HCT116 (cell line): ENCODE measurements around the gene AFAP1. TPM values are rescaled to one million over a fixed set of nuclear protein-coding genes. Genes with fewer than 3 reads are reported as not detected.

Experiments used
- ATAC-seq: fragments of 200-7000 bp; cut with Tn5 transposase; 2 replicates; pipeline ENCODE4 v1.9.1; 2020; ENCODE audit warnings: mild to moderate bottlenecking, moderate library complexity
- BruUV-seq: library from RNA; stranded (reverse); fragments of 400-500 nt; replicated peaks from 2 replicates; lab custom pipeline; 2021; lab: Mats Ljungman, UMichigan
- CTCF ChIA-PET: fragments of 300-600 bp; sonication (Branson Sonifier 250); formaldehyde crosslinking; loops from one replicate; lab custom pipeline; 2021; ENCODE audit warnings: antibody characterized with exemption; lab: Charles Lee
- POLR2A ChIA-PET: fragments of 300-600, 350-600 bp; sonication (Branson Sonifier 250); formaldehyde crosslinking; loops from one replicate; lab custom pipeline; 2021; ENCODE audit warnings: antibody characterized with exemption; lab: Charles Lee
- RAD21 ChIA-PET, 2 experiments: fragments of 300-600 bp; sonication (Branson Sonifier 250); formaldehyde crosslinking; loops; one replicate each; lab custom pipeline; 2023; ENCODE audit warnings: low total read pairs in 2 of 2; ENCODE audit not compliant: uncharacterized antibody in 2 of 2, unreplicated experiment in 2 of 2, low non-redundant PET in 1 of 2; lab: Charles Lee
- DNase-seq: peaks from one replicate; pipeline ENCODE4 v3.0.0-alpha.2; 2010; ENCODE audit warnings: low read depth, low spot score
- H2AFZ ChIP-seq: fragments of 200-600 bp; shearing (Covaris generic), sonication (generic); 2 replicates; pipeline ENCODE4 v1.6.1; 2017; ENCODE audit warnings: low read depth, mixed run types, mixed read lengths, antibody characterized with exemption, low read length; ENCODE audit not compliant: poor library complexity, severe bottlenecking
- H3K27ac ChIP-seq: 2 replicates; pipeline ENCODE4 v1.5.1; 2012; ENCODE audit warnings: low read depth, low read length
- H3K27me3 ChIP-seq: fragments of 200-600 bp; sonication (generic); 2 replicates; pipeline ENCODE4 v1.6.1; 2016; ENCODE audit warnings: mixed run types, low read length, mixed read lengths; ENCODE audit not compliant: insufficient read depth
- H3K36me3 ChIP-seq, 2 experiments: fragments of 200-500 bp in 1 of 2; fragments of 200-600 bp in 1 of 2; sonication (Bioruptor generic) in 1 of 2; sonication (generic) in 1 of 2; 2 replicates each; pipeline versions ENCODE4 v1.5.1 to v1.6.1; 2014 to 2016; ENCODE audit warnings: low read length in 2 of 2, inconsistent platforms in 1 of 2, mixed read lengths in 1 of 2, mixed run types in 1 of 2; ENCODE audit not compliant: insufficient read depth in 2 of 2, control insufficient read depth in 1 of 2
- H3K4me1 ChIP-seq, 2 experiments: fragments of 200-600 bp in 1 of 2; sonication (generic) in 1 of 2; 2 replicates each; pipeline versions ENCODE4 v1.5.1 to v1.6.1; 2012 to 2017; ENCODE audit warnings: low read length in 2 of 2, inconsistent platforms in 1 of 2, mild to moderate bottlenecking in 1 of 2, mixed read lengths in 1 of 2, mixed run types in 1 of 2, moderate library complexity in 1 of 2; ENCODE audit not compliant: insufficient read depth in 2 of 2, control insufficient read depth in 1 of 2
- H3K4me2 ChIP-seq: fragments of 200-600 bp; sonication (generic); 2 replicates; pipeline ENCODE4 v1.6.1; 2017; ENCODE audit warnings: mixed run types, low read length, mixed read lengths
- H3K4me3 ChIP-seq, 2 experiments: fragments of 200-600 bp in 1 of 2; sonication (generic) in 1 of 2; replicated peaks in 1 of 2; 2 replicates each; pipeline ENCODE4 v1.5.1; 2011 to 2016; ENCODE audit warnings: low read length in 2 of 2, control low read depth in 1 of 2, low read depth in 1 of 2, mild to moderate bottlenecking in 1 of 2, mixed read lengths in 1 of 2, mixed run types in 1 of 2
- H3K79me2 ChIP-seq: fragments of 200-600 bp; sonication (generic); 2 replicates; pipeline ENCODE4 v1.6.1; 2017; ENCODE audit warnings: mild to moderate bottlenecking, mixed run types, low read length, moderate library complexity, mixed read lengths; ENCODE audit not compliant: insufficient read depth
- H3K9ac ChIP-seq: fragments of 200-600 bp; sonication (generic); 2 replicates; pipeline ENCODE4 v1.6.1; 2016; ENCODE audit warnings: low read length, mixed read lengths
- H3K9me2 ChIP-seq: fragments of 200-600 bp; sonication (generic), shearing (Covaris generic); 2 replicates; pipeline ENCODE4 v1.6.1; 2017; ENCODE audit warnings: mixed run types, mild to moderate bottlenecking, moderate library complexity; ENCODE audit not compliant: insufficient read depth
- H3K9me3 ChIP-seq, 2 experiments: fragments of 200-500 bp in 1 of 2; fragments of 200-600 bp in 1 of 2; sonication (Bioruptor generic) in 1 of 2; sonication (generic) in 1 of 2; 2 replicates each; pipeline ENCODE4 v1.6.1; 2014 to 2017; ENCODE audit warnings: low read length in 2 of 2, mixed read lengths in 2 of 2, inconsistent platforms in 1 of 2, low read depth in 1 of 2, mild to moderate bottlenecking in 1 of 2, mixed run types in 1 of 2, moderate library complexity in 1 of 2; ENCODE audit not compliant: control insufficient read depth in 1 of 2, insufficient read depth in 1 of 2
- H4K20me1 ChIP-seq: fragments of 200-600 bp; sonication (generic), shearing (Covaris generic); 2 replicates; pipeline ENCODE4 v1.6.1; 2017; ENCODE audit warnings: mixed run types, mild to moderate bottlenecking, moderate library complexity; ENCODE audit not compliant: insufficient read depth
- CBX3 ChIP-seq: IDR thresholded peaks from 2 replicates; pipeline ENCODE4 v1.6.1; 2012; ENCODE audit warnings: low read depth
- CEBPB ChIP-seq: IDR thresholded peaks from 2 replicates; pipeline ENCODE4 v1.6.1; 2012; ENCODE audit warnings: low read depth
- EGR1 ChIP-seq: IDR thresholded peaks from 2 replicates; pipeline ENCODE4 v1.6.1; 2012; ENCODE audit warnings: low read depth
- ELF1 ChIP-seq: IDR thresholded peaks from 2 replicates; pipeline ENCODE4 v1.6.1; 2012; ENCODE audit warnings: low read depth, borderline replicate concordance
- FOSL1 ChIP-seq: IDR thresholded peaks from 2 replicates; pipeline ENCODE4 v1.6.1; 2012; ENCODE audit warnings: low read depth
- POLR2AphosphoS5 ChIP-seq: IDR thresholded peaks from 2 replicates; pipeline ENCODE4 v1.6.1; 2011; ENCODE audit warnings: mild to moderate bottlenecking, low read depth, low read length, moderate library complexity
- RAD21 ChIP-seq: IDR thresholded peaks from 2 replicates; pipeline ENCODE4 v1.6.1; 2012; ENCODE audit warnings: low read depth, mild to moderate bottlenecking
- SIN3A ChIP-seq: IDR thresholded peaks from 2 replicates; pipeline ENCODE4 v1.6.1; 2012; ENCODE audit warnings: low read depth
- SP1 ChIP-seq: IDR thresholded peaks from 2 replicates; pipeline ENCODE4 v1.6.1; 2012; ENCODE audit warnings: low read depth
- TCF7L2 ChIP-seq: IDR thresholded peaks from 2 replicates; pipeline ENCODE4 v1.7.0; 2011; ENCODE audit warnings: borderline replicate concordance, inconsistent platforms; ENCODE audit not compliant: insufficient read depth, insufficient read length; ENCODE audit errors: extremely low read depth
- ZFX ChIP-seq: fragments of 450-650 bp; IDR thresholded peaks from 2 replicates; pipeline ENCODE4 v1.6.1; 2017
- ZNF274 ChIP-seq: fragments of 200-500 bp; sonication (Bioruptor generic); IDR thresholded peaks from 2 replicates; pipeline ENCODE4 v1.6.1; 2014; ENCODE audit warnings: mild to moderate bottlenecking, low read depth, low read length, inconsistent platforms
- intact Hi-C: fragments of 100-400 bp; cut with micrococcal nuclease; formaldehyde crosslinking; loops from 2 replicates; pipeline ENCODE4 v1.10.0; 2022
- total RNA-seq: library from RNA; stranded (reverse); gene quantifications from one replicate; pipeline ENCODE4 v1.2.1, GENCODE V29; 2021; ENCODE audit not compliant: unreplicated experiment
- TF ChIP-seq, protein P1 (sequence below): IDR thresholded peaks from 2 replicates; pipeline ENCODE4 v1.6.1; 2012; ENCODE audit warnings: low read depth
- TF ChIP-seq, protein P2 (sequence below), 3 experiments: fragments of 200-600 bp in 1 of 3; sonication (generic) in 1 of 3; IDR thresholded peaks in 2 of 3; conservative IDR thresholded peaks in 1 of 3; 2 replicates each; pipeline ENCODE4 v1.5.1; 2012 to 2017; ENCODE audit warnings: low read depth in 2 of 3, low read length in 2 of 3, antibody characterized with exemption in 1 of 3, borderline replicate concordance in 1 of 3, control low read depth in 1 of 3, mild to moderate bottlenecking in 1 of 3, mixed read lengths in 1 of 3, mixed run types in 1 of 3, moderate library complexity in 1 of 3; ENCODE audit not compliant: insufficient read depth in 1 of 3
- TF ChIP-seq, protein P3 (sequence below): IDR thresholded peaks from 2 replicates; pipeline ENCODE4 v1.6.1; 2012

AFAP1 gene
- total RNA-seq, 1 experiment from 2014 or later, result 19.4 TPM

DNA sequence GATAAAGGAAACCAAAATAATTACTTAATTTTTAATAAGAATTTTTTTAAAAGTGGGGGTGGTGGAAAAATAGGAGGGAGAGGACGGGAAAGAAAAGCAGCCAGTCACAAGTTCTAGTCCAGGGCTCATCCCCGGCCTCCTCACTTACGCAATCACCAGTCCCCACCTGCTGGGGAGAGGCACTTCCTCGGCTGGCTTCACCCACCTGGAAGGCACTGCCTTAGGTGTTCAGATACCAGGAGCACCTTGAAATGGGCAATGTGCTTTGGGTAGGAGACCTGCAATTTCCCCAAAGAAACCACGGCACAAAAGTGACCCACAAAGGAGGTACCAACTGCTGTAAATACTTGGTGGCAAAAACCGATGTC lies 23.8 kb downstream of the AFAP1 start:
- TF ChIP-seq CEBPB (peak; percentile 24; the same call in 1 of the 2 replicates), ZFX (no peak)
- TF ChIP-seq, protein P1, sequence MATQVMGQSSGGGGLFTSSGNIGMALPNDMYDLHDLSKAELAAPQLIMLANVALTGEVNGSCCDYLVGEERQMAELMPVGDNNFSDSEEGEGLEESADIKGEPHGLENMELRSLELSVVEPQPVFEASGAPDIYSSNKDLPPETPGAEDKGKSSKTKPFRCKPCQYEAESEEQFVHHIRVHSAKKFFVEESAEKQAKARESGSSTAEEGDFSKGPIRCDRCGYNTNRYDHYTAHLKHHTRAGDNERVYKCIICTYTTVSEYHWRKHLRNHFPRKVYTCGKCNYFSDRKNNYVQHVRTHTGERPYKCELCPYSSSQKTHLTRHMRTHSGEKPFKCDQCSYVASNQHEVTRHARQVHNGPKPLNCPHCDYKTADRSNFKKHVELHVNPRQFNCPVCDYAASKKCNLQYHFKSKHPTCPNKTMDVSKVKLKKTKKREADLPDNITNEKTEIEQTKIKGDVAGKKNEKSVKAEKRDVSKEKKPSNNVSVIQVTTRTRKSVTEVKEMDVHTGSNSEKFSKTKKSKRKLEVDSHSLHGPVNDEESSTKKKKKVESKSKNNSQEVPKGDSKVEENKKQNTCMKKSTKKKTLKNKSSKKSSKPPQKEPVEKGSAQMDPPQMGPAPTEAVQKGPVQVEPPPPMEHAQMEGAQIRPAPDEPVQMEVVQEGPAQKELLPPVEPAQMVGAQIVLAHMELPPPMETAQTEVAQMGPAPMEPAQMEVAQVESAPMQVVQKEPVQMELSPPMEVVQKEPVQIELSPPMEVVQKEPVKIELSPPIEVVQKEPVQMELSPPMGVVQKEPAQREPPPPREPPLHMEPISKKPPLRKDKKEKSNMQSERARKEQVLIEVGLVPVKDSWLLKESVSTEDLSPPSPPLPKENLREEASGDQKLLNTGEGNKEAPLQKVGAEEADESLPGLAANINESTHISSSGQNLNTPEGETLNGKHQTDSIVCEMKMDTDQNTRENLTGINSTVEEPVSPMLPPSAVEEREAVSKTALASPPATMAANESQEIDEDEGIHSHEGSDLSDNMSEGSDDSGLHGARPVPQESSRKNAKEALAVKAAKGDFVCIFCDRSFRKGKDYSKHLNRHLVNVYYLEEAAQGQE, result no peak
- Histone ChIP-seq H3K9ac (no peak overlapping the region), H3K79me2 (peaks cover 27% of the 10 kb centered on the region), H3K36me3 (no peaks in the 10 kb centered on the region), H3K4me2 (no peak overlapping the region), H4K20me1 (no peaks in the 10 kb centered on the region), H3K4me3 (no peak overlapping the region), H3K27me3 (no peaks in the 10 kb centered on the region), H2AFZ (no peak overlapping the region), H3K27ac (no peak overlapping the region), H3K9me2 (no peaks in the 10 kb centered on the region), H3K9me3 (no peaks in the 10 kb centered on the region), H3K4me1 (no peaks in the 10 kb centered on the region)
- POLR2A ChIA-PET, result no interaction called here
- ATAC-seq (no peak), DNase-seq (no peak)
- BruUV-seq, result no TSS peak
- RAD21 ChIA-PET, result no interaction called here
- intact Hi-C loops, result no loop called here
- CTCF ChIA-PET, result no interaction called here

DNA sequence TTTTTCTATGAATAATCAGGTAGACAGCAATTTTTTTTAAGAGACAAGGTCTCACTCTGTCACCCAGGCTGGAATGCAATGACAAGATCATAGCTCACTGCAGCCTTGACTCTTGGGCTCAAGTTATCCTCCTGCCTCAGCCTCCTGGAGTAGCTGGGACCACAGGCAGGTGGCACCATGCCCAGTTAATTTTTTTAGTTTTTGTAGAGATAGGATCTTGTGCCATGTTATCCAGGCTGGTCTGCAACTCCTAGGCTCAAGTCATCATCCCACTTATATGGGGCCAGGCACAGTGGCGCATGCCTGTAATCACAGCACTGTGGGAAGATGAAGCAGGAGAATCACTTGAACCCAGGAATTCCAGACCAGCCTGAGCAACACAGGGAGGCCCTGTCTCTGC lies 26.8 kb downstream of the AFAP1 start:
- no peak overlapping the region for H3K9ac ChIP-seq
- H3K27ac ChIP-seq, result no peak overlapping the region
- no peaks in the 10 kb centered on the region for H3K9me3 ChIP-seq
- no peaks in the 10 kb centered on the region for H3K4me1 ChIP-seq
- H2AFZ ChIP-seq, result no peak overlapping the region
- H3K4me2 ChIP-seq, result no peak overlapping the region
- RAD21 ChIA-PET, result no interaction called here
- H3K36me3 ChIP-seq, result no peaks in the 10 kb centered on the region
- H3K4me3 ChIP-seq, result no peak overlapping the region
- CTCF ChIA-PET, result interaction anchor here (1.2 kb wide), 1 partner anchor 9 kb away, joined by 3 read pairs; no protein-coding TSS in a partner anchor
- POLR2A ChIA-PET, result no interaction called here
- intact Hi-C loops, result no loop called here
- H3K27me3 ChIP-seq, result no peaks in the 10 kb centered on the region
- BruUV-seq, result no TSS peak
- H3K79me2 ChIP-seq, result peaks cover 36% of the 10 kb centered on the region
- TF ChIP-seq EGR1 (no peak), SIN3A (no peak), FOSL1 (no peak), ELF1 (no peak), ZFX (no peak), TCF7L2 (no peak), ZNF274 (no peak), CBX3 (no peak), SP1 (no peak), RAD21 (no peak), CEBPB (no peak), POLR2AphosphoS5 (no peak)
- TF ChIP-seq, protein P2, sequence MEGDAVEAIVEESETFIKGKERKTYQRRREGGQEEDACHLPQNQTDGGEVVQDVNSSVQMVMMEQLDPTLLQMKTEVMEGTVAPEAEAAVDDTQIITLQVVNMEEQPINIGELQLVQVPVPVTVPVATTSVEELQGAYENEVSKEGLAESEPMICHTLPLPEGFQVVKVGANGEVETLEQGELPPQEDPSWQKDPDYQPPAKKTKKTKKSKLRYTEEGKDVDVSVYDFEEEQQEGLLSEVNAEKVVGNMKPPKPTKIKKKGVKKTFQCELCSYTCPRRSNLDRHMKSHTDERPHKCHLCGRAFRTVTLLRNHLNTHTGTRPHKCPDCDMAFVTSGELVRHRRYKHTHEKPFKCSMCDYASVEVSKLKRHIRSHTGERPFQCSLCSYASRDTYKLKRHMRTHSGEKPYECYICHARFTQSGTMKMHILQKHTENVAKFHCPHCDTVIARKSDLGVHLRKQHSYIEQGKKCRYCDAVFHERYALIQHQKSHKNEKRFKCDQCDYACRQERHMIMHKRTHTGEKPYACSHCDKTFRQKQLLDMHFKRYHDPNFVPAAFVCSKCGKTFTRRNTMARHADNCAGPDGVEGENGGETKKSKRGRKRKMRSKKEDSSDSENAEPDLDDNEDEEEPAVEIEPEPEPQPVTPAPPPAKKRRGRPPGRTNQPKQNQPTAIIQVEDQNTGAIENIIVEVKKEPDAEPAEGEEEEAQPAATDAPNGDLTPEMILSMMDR (IDR thresholded peaks at IDR 0.05 in 2 of 3, conservative IDR thresholded peaks at IDR 0.05 in 1 of 3; ENCODE audit: borderline replicate concordance in 1 of 3, insufficient read depth in 1 of 3, low read depth in 2 of 3, low read length in 2 of 3), result no peak
- TF ChIP-seq, protein P3, sequence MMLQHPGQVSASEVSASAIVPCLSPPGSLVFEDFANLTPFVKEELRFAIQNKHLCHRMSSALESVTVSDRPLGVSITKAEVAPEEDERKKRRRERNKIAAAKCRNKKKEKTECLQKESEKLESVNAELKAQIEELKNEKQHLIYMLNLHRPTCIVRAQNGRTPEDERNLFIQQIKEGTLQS, result no peak
- no peaks in the 10 kb centered on the region for H3K9me2 ChIP-seq
- H4K20me1 ChIP-seq, result no peaks in the 10 kb centered on the region
- DNase-seq (no peak), ATAC-seq (no peak)
